Inferior parietal cortex (tissue), 1 donor: ENCODE data around the gene C1orf216.
"Not testable (repeated sequence)": the region's sequence is repeated elsewhere in the genome, so short reads cannot be mapped to it uniquely, and the experiment has no call there.

Experiments
- DNase-seq: peaks from one replicate; pipeline ENCODE4 v3.0.0-alpha.2; 2016; ENCODE audit errors: extremely low spot score

C1orf216 gene, protein sequence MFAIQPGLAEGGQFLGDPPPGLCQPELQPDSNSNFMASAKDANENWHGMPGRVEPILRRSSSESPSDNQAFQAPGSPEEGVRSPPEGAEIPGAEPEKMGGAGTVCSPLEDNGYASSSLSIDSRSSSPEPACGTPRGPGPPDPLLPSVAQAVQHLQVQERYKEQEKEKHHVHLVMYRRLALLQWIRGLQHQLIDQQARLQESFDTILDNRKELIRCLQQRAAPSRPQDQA

GRCh38 chr1:35718492-35719336, at the start of gene C1orf216:
Gene C1orf216, minus strand, starts transcription at chr1:35718884. Its CDS starts 2,563 bp downstream, at chr1:35716321.
- peak; percentile 71 for DNase-seq

DNA sequence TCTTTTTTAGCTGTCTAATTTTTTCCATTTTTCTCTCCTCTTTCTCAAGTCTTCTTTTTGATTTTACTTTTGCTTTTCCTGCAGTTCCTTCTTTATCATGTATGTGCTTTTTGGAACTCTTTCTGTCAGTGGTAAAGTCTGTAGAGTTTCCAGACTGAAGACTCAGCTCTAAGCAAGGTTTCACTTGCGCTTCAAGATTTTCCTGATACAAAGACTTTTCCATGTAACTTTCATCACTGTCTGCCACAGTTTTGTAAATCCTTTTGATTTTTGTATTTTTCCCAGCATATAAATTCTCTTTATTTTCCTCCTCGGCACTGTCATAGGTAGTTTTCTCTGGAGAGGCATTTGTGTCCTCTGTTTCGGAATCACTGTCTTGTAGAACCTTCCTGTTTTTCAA, 45.6 kb upstream of the C1orf216 start:
- DNase-seq: no peak

DNA sequence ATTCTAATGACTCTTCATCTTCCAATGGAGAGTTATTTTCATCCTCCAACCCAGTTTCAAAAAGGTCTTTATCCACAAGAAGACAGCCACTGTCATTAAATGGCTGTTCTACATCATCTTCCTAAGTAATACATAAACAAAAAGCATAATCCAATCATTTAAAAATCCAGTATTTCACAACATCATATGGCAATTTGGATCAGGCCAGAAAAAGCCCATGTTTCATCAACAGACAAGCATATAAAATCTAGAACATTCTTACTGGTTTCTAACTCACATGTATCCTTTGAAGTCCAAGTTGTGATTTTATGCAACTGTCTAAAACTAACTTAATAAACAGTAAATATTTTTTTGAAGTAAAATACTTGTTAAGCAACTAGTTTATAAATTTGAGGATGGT, 44.5 kb upstream of the C1orf216 start:
- DNase-seq: no peak

GRCh38 chr1:35762141-35762540, 43.5 kb upstream of the C1orf216 start:
- no peak for DNase-seq

GRCh38 chr1:35756064-35756463, 37.4 kb upstream of the C1orf216 start:
- DNase-seq: no peak

DNA sequence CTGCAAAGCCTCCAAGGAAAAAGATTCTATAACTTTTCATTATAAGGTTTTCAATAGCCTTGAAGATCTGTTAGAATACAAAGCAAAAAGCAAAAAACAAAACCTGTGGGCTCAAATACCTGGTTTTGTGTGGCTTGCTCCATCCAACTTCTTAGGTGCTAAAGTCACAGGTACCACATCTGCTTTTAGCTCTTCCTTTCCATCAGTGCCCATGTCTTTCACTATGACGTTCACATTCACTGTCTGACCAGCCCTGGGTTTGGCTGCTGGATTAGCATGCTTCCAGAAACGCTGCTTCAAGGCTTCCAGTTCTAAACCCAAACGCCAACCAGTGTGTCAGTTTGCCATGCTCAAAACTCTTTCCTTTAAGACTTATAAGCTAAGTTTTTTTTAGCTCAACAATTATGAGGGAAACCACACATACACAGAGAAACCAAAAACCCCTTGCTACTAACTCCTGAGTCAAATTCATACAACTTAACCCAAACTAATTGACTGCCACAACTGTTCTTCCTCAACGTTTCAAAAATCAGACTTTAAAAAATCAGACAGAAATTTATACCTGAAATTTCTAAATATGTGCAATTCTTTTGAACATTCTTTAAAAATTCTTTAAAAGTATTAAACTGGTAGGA, 35.1 kb upstream of the C1orf216 start:
- DNase-seq: no peak

GRCh38 chr1:35748326-35748725, 29.6 kb upstream of the C1orf216 start:
- DNase-seq: peak; percentile 28

DNA sequence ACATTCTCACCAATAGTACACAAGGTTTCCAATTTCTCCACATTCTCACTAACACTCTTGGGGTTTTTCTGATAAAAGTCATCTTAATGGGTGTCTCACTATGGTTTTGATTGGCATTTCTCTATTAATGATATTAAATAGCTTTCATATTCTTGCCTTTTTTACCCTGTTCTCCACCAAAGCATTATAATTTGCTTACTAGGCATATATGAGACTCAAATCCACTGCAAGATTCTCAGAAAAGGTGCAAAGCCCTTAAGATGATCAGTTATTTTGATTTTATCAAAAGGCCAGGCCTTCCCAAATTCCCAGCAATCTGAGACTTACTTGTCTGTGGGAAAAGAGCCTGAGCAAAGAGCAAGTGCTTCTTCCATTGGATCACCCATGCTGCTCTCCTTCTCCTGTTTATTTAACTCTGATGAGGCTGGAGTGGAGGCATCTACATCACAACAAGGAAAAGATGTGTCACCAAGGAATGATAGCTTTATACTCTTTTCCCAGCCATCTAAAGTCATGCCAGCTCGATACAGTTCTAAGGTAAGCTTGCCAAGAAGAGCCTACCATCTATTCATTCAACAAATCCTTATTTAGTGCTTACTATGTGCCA, 26.5 kb upstream of the C1orf216 start:
- DNase-seq: no peak

DNA sequence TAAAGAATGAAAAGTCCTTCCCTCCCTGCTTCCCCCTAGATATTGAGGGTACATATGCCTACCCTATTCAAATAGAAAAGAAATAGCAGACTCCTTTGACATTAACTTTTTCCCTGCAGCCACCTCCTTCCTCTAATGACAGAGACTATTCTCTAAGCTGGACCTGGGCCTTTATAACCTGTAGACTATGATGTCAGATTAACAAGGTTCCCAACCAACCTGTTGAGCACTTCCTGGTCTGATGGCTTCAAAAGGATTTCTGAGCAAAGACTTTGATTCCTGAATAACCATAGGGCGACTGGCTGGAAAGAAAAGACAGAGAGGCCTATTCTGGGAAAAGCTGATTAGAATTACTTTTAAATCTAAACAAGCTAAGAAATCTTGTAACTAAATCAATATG, 18.4 kb upstream of the C1orf216 start:
- DNase-seq: no peak

DNA sequence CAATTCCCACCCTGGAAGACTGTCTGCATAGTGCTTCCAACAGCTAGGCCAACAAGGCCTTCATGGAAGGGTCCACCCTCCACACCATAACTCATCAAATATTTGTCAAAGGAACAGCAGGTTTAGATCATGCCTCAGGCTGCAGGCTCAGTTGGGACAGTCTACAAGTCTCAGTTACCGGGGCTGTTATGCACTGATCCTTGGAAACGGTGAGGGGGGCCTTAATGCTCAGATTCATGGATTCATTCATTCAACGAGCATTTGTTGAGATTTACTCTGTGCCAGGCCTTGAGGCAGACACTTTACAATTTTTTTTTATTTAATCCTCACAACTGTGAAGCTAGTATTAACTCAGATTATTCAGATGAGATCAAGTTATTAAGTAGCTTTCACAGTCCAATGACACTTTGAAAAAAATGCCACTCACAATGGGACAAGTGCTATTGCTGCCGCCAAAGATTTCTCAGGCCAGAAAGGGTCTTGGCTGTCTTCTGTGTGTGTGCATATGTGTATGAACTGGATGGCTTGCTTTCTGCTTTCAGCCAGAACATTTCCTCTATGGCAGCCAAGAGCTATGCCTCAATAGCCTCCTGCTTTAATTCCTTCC, 8.9 kb upstream of the C1orf216 start:
- DNase-seq: no peak

GRCh38 chr1:35726450-35727433, 8.1 kb upstream of the C1orf216 start:
- DNase-seq: peak; percentile 83

DNA sequence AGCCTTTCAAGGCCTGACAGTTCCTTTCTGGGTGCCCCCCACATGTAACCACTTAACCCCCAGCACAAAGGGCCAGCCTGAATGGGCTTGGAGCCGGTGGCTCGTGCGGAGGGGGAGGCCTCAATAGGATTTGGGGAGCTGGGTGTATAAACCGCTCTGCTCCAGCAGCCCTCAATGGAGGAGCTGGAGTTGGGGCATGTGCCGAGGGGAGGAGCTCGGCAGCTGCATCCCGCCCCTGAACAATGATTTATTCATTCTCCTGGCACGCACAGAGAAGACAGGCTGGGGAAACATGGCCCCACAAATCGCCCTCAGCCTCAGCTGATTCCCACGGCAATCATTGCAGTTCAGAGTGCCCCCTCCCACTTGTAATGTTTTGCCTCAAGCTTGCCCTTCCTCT, 6.9 kb upstream of the C1orf216 start:
- peak; percentile 65 for DNase-seq

DNA sequence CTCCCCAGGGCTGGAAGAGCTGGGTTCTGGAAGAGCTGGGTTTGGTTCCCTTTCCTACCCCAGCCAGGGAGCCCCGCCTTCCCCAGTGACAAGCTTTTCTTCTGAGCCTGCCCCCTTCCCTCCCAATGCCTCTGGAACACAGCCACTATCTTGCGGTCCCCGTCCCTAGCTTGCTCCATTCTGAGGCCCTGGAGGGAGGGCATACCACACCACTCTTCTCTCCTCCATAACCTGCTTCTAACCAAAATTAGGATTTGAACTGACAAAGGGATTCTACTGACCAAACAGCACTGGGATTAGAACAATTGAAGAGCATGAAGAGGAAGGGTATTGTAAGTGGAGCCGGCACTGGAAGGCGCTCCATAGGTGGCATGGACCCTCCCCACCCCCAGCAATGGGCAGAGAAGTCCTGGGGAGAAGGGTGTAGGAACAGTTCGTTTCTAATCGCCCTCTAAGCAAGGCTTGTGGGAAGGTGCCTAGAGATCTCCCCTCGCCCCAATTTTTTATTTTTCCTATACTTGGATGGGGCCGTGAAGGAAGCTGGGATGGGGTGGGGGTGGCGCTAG, 690 bp downstream of the C1orf216 start:
- DNase-seq: peak; percentile 59

DNA sequence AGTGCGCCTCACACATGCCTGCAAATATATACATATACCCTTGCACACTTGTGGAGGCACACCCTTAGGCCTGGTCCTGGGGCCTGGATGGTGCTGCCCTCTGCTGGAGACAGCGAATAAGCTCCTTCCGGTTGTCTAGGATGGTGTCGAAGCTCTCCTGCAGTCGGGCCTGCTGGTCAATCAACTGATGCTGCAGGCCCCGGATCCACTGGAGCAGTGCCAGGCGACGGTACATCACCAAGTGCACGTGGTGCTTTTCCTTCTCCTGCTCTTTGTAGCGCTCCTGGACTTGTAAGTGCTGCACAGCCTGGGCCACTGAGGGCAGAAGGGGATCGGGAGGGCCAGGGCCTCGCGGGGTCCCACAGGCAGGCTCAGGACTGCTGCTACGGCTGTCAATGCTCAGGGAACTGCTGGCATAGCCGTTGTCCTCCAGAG, 3.1 kb downstream of the C1orf216 start:
- peak; percentile 91 for DNase-seq

DNA sequence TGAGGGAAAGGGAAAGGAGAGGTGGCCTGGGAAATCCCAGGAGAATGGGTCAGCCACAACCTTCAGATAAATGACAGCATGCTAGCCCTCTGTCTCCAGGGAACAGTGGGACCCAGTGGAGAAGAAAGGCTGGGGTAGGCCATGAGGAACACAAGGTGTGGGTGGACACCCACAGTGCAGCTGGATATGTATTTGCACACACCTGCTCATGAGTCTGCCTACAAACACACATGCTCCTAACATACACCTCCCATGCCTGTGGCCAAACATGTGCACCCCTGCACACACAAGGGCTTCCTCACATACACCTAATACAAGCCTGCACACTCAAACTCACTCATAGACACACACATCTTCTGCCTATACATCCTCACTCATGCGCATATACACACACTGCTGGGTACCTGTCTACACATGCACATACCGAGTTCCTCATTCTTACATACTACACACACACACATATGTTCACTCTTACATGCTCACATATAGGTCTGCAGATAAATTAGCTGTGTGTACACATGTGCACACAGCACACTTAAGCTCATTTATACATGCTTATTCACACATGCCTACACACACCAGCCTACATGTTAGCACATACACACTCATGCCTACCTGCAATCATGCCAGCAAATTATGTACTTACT, 3.6 kb downstream of the C1orf216 start:
- DNase-seq: no peak

- not testable (repeated sequence) for DNase-seq
Measured at GRCh38 chr1:35711098-35711497, 7.6 kb downstream of the C1orf216 start.

DNA sequence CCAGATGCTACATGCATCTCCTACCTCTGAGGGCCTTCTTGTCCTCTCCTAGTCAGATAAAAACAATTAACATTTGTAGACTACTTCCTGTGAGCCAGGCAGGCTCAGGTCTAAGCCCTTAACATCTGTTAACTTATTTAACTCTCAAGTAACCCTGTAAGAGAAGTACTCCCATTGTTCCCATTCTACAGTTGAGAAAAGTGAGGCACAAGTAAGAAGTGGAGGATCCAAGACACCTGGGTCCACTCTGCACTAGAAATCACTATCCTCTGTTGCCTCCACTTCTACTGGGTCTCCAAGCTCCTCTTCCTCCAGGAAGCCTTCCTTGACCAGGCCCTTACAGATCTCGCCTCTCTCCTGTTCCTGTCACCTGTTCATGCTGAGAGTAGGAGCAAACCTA, 9.7 kb downstream of the C1orf216 start:
- no peak for DNase-seq

GRCh38 chr1:35708441-35708921, 10.2 kb downstream of the C1orf216 start:
- DNase-seq: no peak

- DNase-seq: no peak
Measured at GRCh38 chr1:35707601-35708440, 10.9 kb downstream of the C1orf216 start.
